Osteoblast (primary cell): ENCODE results near the gene C4orf54. TPM values are rescaled to one million over a fixed set of nuclear protein-coding genes. Genes with fewer than 3 reads are reported as not detected.

ENCODE experiments used
- DNase-seq: peaks from one replicate; pipeline ENCODE4 v3.0.0; 2011; ENCODE audit warnings: low spot score, mixed read lengths; ENCODE audit not compliant: insufficient read length; ENCODE audit errors: missing footprints
- H2AFZ ChIP-seq: 2 replicates; pipeline ENCODE4 v1.6.0; 2011; ENCODE audit warnings: mild to moderate bottlenecking, low read length
- H3K27ac ChIP-seq: 2 replicates; pipeline ENCODE4 v1.5.1; 2011; ENCODE audit warnings: mild to moderate bottlenecking, low read depth, low read length, moderate library complexity
- H3K27me3 ChIP-seq: 2 replicates; pipeline ENCODE4 v1.6.0; 2012; ENCODE audit warnings: mild to moderate bottlenecking, control low read depth, inconsistent platforms, low read length, moderate library complexity; ENCODE audit not compliant: insufficient read depth
- H3K36me3 ChIP-seq: 2 replicates; pipeline ENCODE4 v1.5.1; 2011; ENCODE audit warnings: mild to moderate bottlenecking, low read length, control low read depth, moderate library complexity; ENCODE audit not compliant: insufficient read depth
- H3K4me1 ChIP-seq: 2 replicates; pipeline ENCODE4 v1.5.1; 2011; ENCODE audit warnings: mild to moderate bottlenecking, low read length, control low read depth, moderate library complexity; ENCODE audit not compliant: insufficient read depth
- H3K4me2 ChIP-seq: 2 replicates; pipeline ENCODE4 v1.6.0; 2011; ENCODE audit warnings: mild to moderate bottlenecking, low read length; ENCODE audit not compliant: insufficient read depth
- H3K4me3 ChIP-seq: fragments of 200-600 bp; sonication (generic); 3 replicates; pipeline ENCODE4 v1.5.1; 2012; ENCODE audit warnings: mild to moderate bottlenecking, low read length, inconsistent platforms; ENCODE audit not compliant: insufficient read depth
- H3K79me2 ChIP-seq: 2 replicates; pipeline ENCODE4 v1.6.0; 2012; ENCODE audit warnings: mild to moderate bottlenecking, low read length, control low read depth, inconsistent platforms; ENCODE audit not compliant: insufficient read depth
- H3K9me3 ChIP-seq: 2 replicates; pipeline ENCODE4 v1.5.1; 2011; ENCODE audit warnings: low read depth, low read length, control low read depth
- H4K20me1 ChIP-seq: 2 replicates; pipeline ENCODE4 v1.6.0; 2012; ENCODE audit warnings: mild to moderate bottlenecking, low read length, control low read depth; ENCODE audit not compliant: insufficient read depth
- CTCF ChIP-seq: IDR thresholded peaks from 2 replicates; pipeline ENCODE4 v1.5.1; 2011; ENCODE audit warnings: mild to moderate bottlenecking, low read depth, low read length, moderate library complexity; ENCODE audit errors: extremely low read depth
- total RNA-seq: library from RNA; depleted of rRNA; stranded (reverse); fragments of >200 nt; gene quantifications from 2 replicates; pipeline ENCODE4 v1.2.3, GENCODE V29; 2012

Gene C4orf54
- total RNA-seq, 1 donor, result under 0.01 TPM

- H4K20me1 ChIP-seq, result no peaks in the 10 kb centered on the region
- no peaks in the 10 kb centered on the region for H3K79me2 ChIP-seq
- H3K4me1 ChIP-seq, result no peaks in the 10 kb centered on the region
- no peak overlapping the region for H3K27ac ChIP-seq
- no peak for TF ChIP-seq CTCF
- no peak overlapping the region for H3K4me2 ChIP-seq
- no peak for DNase-seq
- no peaks in the 10 kb centered on the region for H3K36me3 ChIP-seq
- no peak overlapping the region for H2AFZ ChIP-seq
- no peak overlapping the region for H3K4me3 ChIP-seq
- H3K9me3 ChIP-seq, result no peaks in the 10 kb centered on the region
- H3K27me3 ChIP-seq, result no peaks in the 10 kb centered on the region
Observed at GRCh38 chr4:99664716-99665115, 7.1 kb upstream of the C4orf54 start.

GRCh38 chr4:99661907-99662306 is 4.3 kb upstream of the C4orf54 start:
- no peak for TF ChIP-seq CTCF
- no peaks in the 10 kb centered on the region for H3K79me2 ChIP-seq
- H3K4me1 ChIP-seq, result no peaks in the 10 kb centered on the region

GRCh38 chr4:99658666-99659065 is 1.0 kb upstream of the C4orf54 start:
- TF ChIP-seq CTCF, result no peak
- H3K36me3 ChIP-seq, result no peaks in the 10 kb centered on the region
- H2AFZ ChIP-seq, result no peak overlapping the region
- H4K20me1 ChIP-seq, result no peaks in the 10 kb centered on the region
- no peak for DNase-seq
- no peaks in the 10 kb centered on the region for H3K4me1 ChIP-seq
- H3K9me3 ChIP-seq, result no peaks in the 10 kb centered on the region
- H3K4me3 ChIP-seq, result no peak overlapping the region
- no peaks in the 10 kb centered on the region for H3K79me2 ChIP-seq
- no peak overlapping the region for H3K27ac ChIP-seq
- H3K27me3 ChIP-seq, result no peaks in the 10 kb centered on the region
- H3K4me2 ChIP-seq, result no peak overlapping the region

More at GRCh38 chr4:99661907-99662306, 4.3 kb upstream of the C4orf54 start:
- no peaks in the 10 kb centered on the region for H3K9me3 ChIP-seq
- no peaks in the 10 kb centered on the region for H3K36me3 ChIP-seq
- H2AFZ ChIP-seq, result no peak overlapping the region
- no peak overlapping the region for H3K4me3 ChIP-seq
- no peak overlapping the region for H3K4me2 ChIP-seq
- no peaks in the 10 kb centered on the region for H3K27me3 ChIP-seq
- no peak overlapping the region for H3K27ac ChIP-seq
- no peaks in the 10 kb centered on the region for H4K20me1 ChIP-seq
- DNase-seq, result no peak

GRCh38 chr4:99655308-99656081 is 2.1 kb downstream of the C4orf54 start:
- no peak overlapping the region for H3K27ac ChIP-seq
- no peak for TF ChIP-seq CTCF
- H3K27me3 ChIP-seq, result no peaks in the 10 kb centered on the region

More at GRCh38 chr4:99655308-99656081, 2.1 kb downstream of the C4orf54 start:
- Histone ChIP-seq H2AFZ (no peak overlapping the region), H3K9me3 (no peaks in the 10 kb centered on the region), H4K20me1 (no peaks in the 10 kb centered on the region), H3K36me3 (no peaks in the 10 kb centered on the region), H3K4me3 (no peak overlapping the region), H3K4me1 (no peaks in the 10 kb centered on the region), H3K79me2 (no peaks in the 10 kb centered on the region), H3K4me2 (no peak overlapping the region)
- peak; percentile 19 for DNase-seq
